Gastrocnemius medialis (tissue), 4 donors: ENCODE data around the gene RPL10A. TPM values are rescaled to one million over a fixed set of nuclear protein-coding genes. Genes with fewer than 3 reads are reported as not detected.

Experiments
- ATAC-seq, 2 donors: fragments of 150-250 bp; one replicate each; pipeline ENCODE4 v1.9.1; 2016
- DNase-seq, 2 donors: peaks; one replicate each; pipeline ENCODE4 v3.0.0-alpha.2; 2019
- H3K27ac ChIP-seq, 4 donors: fragments of 200-600 bp; sonication (generic); 1 replicate in 1 of 4; 2 replicates in 3 of 4; pipeline ENCODE4 v1.5.1; 2016 to 2018; ENCODE audit warnings: mild to moderate bottlenecking in 2 of 4, moderate library complexity in 1 of 4
- H3K27me3 ChIP-seq, 3 donors: fragments of 200-600 bp; sonication (generic) in 2 of 3; 1 replicate in 1 of 3; 2 replicates in 2 of 3; pipeline versions ENCODE4 v1.5.1 to v1.6.0; 2016 to 2019; ENCODE audit warnings: mild to moderate bottlenecking in 1 of 3, moderate library complexity in 1 of 3
- H3K36me3 ChIP-seq, 2 donors: fragments of 200-600 bp; sonication (generic) in 1 of 2; one replicate each; pipeline ENCODE4 v1.5.1; 2017 to 2018
- H3K4me1 ChIP-seq, 2 donors: fragments of 200-600 bp; sonication (generic) in 1 of 2; one replicate each; pipeline ENCODE4 v1.5.1; 2016 to 2017; ENCODE audit warnings: mild to moderate bottlenecking in 2 of 2
- H3K4me3 ChIP-seq, 4 donors: fragments of 200-600 bp; sonication (generic) in 3 of 4; 1 replicate in 1 of 4; 2 replicates in 3 of 4; pipeline ENCODE4 v1.5.1; 2016 to 2019; ENCODE audit warnings: mild to moderate bottlenecking in 2 of 4
- H3K9me3 ChIP-seq, 3 donors: fragments of 200-600 bp; sonication (generic) in 2 of 3; 1 replicate in 1 of 3; 2 replicates in 2 of 3; pipeline ENCODE4 v1.5.1; 2016 to 2019
- CTCF ChIP-seq, 5 experiments: fragments of 450-650 bp in 3 of 5; fragments of 200-600 bp in 2 of 5; sonication (generic) in 2 of 5; IDR thresholded peaks in 4 of 5; conservative IDR thresholded peaks in 1 of 5; 1 replicate in 4 of 5; 2 replicates in 1 of 5; pipeline ENCODE4 v1.5.1; 2016 to 2019; ENCODE audit warnings: antibody characterized with exemption in 5 of 5, mild to moderate bottlenecking in 3 of 5, moderate library complexity in 3 of 5
- POLR2A ChIP-seq, 2 donors: fragments of 450-650 bp; IDR thresholded peaks; one replicate each; pipeline ENCODE4 v1.6.1; 2017; ENCODE audit warnings: antibody characterized with exemption in 2 of 2, mild to moderate bottlenecking in 2 of 2, moderate library complexity in 2 of 2
- in situ Hi-C, 4 donors: fragments of 200-750 bp; cut with MboI; loops; one replicate each; pipeline versions ENCODE4 v1.15.0 to v1.8.0; 2017; ENCODE audit warnings: low sequenced_read_pairs in 4 of 4
- intact Hi-C: fragments of 100-400 bp; cut with DNase I; formaldehyde crosslinking; loops from one replicate; pipeline ENCODE4 v1.15.1; 2023; ENCODE audit warnings: low total_unique reads
- total RNA-seq, 4 donors: library from RNA; depleted of rRNA; stranded (reverse); fragments of >200 nt; gene quantifications; one replicate each; pipeline versions ENCODE4 v1.1.0 to v1.2.3, GENCODE V29; 2016

The RPL10A gene
- total RNA-seq, 4 donors from 2014 or later, result 772 to 1,014 (median 808) TPM

DNA sequence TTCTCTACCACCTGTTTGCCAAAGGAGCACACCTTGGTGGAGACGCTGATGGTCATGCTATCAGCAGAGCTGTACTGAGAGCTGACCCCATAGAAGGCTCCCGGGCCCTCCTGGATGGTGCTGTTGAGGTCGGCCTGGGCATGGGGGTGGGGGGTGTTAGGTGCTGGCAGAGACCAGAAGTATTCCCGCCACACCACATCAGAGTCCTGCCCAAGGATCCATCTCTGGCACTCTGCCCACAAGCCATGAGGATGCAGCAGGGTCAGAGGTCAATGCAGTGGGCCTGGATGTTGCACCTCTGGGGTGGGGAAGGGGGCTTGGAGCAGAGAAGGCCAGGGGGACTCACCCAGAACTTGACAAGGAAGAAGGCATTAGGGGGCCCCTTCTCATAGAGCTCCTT lies 7.4 kb downstream of the RPL10A start:
- ATAC-seq, result no peak

DNA sequence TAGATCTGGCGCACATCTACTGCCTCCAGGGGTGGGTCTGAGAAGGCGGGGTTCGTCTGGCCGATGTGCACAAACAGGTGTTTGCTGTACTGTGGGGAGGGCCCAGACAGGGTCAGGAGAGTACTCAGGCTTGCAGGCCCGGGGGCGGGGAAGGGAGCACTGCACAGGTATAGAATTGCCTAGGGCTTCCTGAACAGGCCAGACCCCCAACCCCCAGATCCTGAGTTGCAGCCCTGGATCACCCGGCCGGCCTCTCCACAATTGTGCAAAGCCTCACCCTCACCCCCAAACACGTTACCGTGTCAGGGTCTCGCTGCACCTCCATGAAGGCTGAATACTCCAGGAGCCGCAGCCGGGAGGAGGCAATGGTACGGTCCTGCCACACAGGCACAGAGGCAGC lies 7.8 kb downstream of the RPL10A start:
- intact Hi-C loops (no loop called here), in situ Hi-C loops (no loop called here)
- no peak overlapping the region for H3K27ac ChIP-seq
- peaks cover 0 to 5% of the 10 kb centered on the region in 2 donors for H3K4me1 ChIP-seq
- no peaks in the 10 kb centered on the region for H3K27me3 ChIP-seq
- TF ChIP-seq POLR2A (IDR thresholded peaks at IDR 0.05) (no peak), CTCF (IDR thresholded peaks at IDR 0.05 in 4 of 5, conservative IDR thresholded peaks at IDR 0.05 in 1 of 5) (no peak)
- H3K9me3 ChIP-seq, result no peaks in the 10 kb centered on the region
- no peak overlapping the region for H3K4me3 ChIP-seq
- DNase-seq, result no peak
- peaks cover 0 to 25% of the 10 kb centered on the region in 2 donors for H3K36me3 ChIP-seq
- no peak for ATAC-seq

More for the DNA sequence above, 7.4 kb downstream of the RPL10A start:
- TF ChIP-seq POLR2A (IDR thresholded peaks at IDR 0.05) (no peak), CTCF (IDR thresholded peaks at IDR 0.05 in 4 of 5, conservative IDR thresholded peaks at IDR 0.05 in 1 of 5) (no peak)
- Histone ChIP-seq H3K4me3 (no peak overlapping the region), H3K9me3 (no peaks in the 10 kb centered on the region), H3K4me1 (peaks cover 3 to 10% of the 10 kb centered on the region in 2 donors), H3K27me3 (no peaks in the 10 kb centered on the region), H3K36me3 (peaks cover 0 to 29% of the 10 kb centered on the region in 2 donors), H3K27ac (no peak overlapping the region)
- intact Hi-C loops (no loop called here), in situ Hi-C loops (no loop called here)
- no peak for DNase-seq

DNA sequence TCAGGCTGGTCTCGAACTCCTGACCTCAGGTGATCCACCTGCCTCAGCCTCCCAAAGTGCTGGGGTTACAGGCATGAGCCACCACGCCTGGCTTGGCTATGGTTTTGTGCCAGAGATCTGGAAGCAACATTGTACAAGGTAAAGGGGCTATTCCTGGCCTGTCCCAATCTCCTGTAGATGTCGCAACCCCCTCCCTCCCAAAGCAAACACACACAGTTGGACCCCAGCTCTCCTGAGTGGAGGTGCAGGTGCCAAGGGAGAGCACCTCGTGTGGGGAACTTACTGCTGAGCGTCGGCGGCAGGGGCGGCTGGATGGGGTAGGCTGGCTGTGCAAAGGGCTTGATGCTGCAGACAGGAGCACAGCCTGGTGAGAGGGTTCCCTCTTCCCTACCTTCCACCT lies 8.8 kb downstream of the RPL10A start:
- ATAC-seq (no peak), DNase-seq (no peak)
- in situ Hi-C loops, result no loop called here
- Histone ChIP-seq H3K27ac (no peak overlapping the region), H3K4me3 (no peak overlapping the region), H3K27me3 (no peaks in the 10 kb centered on the region), H3K4me1 (peaks cover 0 to 4% of the 10 kb centered on the region in 2 donors), H3K9me3 (no peaks in the 10 kb centered on the region), H3K36me3 (peaks cover 0 to 18% of the 10 kb centered on the region in 2 donors)
- intact Hi-C loops, result no loop called here
- TF ChIP-seq POLR2A (IDR thresholded peaks at IDR 0.05) (no peak), CTCF (IDR thresholded peaks at IDR 0.05 in 4 of 5, conservative IDR thresholded peaks at IDR 0.05 in 1 of 5) (no peak)

GRCh38 chr6:35477551-35478179 lies 9.5 kb downstream of the RPL10A start:
- DNase-seq (no peak), ATAC-seq (no peak)
- Histone ChIP-seq H3K4me1 (no peaks in the 10 kb centered on the region), H3K4me3 (no peak overlapping the region), H3K27ac (no peak overlapping the region), H3K9me3 (no peaks in the 10 kb centered on the region), H3K36me3 (peaks cover 0 to 18% of the 10 kb centered on the region in 2 donors), H3K27me3 (no peaks in the 10 kb centered on the region)
- intact Hi-C loops (no loop called here), in situ Hi-C loops (no loop called here)
- TF ChIP-seq CTCF (IDR thresholded peaks at IDR 0.05 in 4 of 5, conservative IDR thresholded peaks at IDR 0.05 in 1 of 5) (no peak), POLR2A (IDR thresholded peaks at IDR 0.05) (no peak)

DNA sequence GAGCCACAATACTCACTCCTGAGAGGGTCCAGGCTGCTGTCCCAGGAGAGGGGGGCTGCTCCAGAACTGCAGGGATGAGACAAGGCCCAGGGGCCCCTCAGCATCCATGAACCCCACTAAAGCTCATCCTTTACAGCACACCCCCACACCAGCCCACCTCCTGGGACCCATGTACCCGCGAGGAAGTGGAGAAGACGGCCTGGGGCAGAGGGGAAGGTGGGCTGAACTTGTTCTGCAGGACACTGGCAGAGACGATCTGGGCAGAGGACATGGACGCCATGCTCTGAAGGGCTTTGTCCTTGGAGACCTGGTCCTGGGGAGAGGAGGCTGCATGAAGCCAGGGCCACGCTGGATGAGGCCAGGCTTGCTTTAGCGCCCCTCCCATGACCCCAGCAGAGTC lies 10.1 kb downstream of the RPL10A start:
- Histone ChIP-seq H3K9me3 (no peaks in the 10 kb centered on the region), H3K36me3 (peaks cover 0 to 12% of the 10 kb centered on the region in 2 donors), H3K4me1 (no peaks in the 10 kb centered on the region), H3K4me3 (no peak overlapping the region), H3K27ac (no peak overlapping the region), H3K27me3 (no peaks in the 10 kb centered on the region)
- TF ChIP-seq CTCF (IDR thresholded peaks at IDR 0.05 in 4 of 5, conservative IDR thresholded peaks at IDR 0.05 in 1 of 5), result no peak
- TF ChIP-seq POLR2A (IDR thresholded peaks at IDR 0.05), result no peak
- ATAC-seq (no peak), DNase-seq (no peak)
- in situ Hi-C loops (no loop called here), intact Hi-C loops (no loop called here)
